HG02642 (cell line): ENCODE data around the gene SMC5.
"Not testable (repeated sequence)": the region's sequence is repeated elsewhere in the genome, so short reads cannot be mapped to it uniquely, and the experiment has no call there.

Experiments used
- ATAC-seq: cut with Tn5 transposase; IDR thresholded peaks from one replicate; pipeline ENCODE4 v1.9.1; 2021; ENCODE audit warnings: mild to moderate bottlenecking; ENCODE audit not compliant: unreplicated experiment, poor library complexity

Gene SMC5

DNA sequence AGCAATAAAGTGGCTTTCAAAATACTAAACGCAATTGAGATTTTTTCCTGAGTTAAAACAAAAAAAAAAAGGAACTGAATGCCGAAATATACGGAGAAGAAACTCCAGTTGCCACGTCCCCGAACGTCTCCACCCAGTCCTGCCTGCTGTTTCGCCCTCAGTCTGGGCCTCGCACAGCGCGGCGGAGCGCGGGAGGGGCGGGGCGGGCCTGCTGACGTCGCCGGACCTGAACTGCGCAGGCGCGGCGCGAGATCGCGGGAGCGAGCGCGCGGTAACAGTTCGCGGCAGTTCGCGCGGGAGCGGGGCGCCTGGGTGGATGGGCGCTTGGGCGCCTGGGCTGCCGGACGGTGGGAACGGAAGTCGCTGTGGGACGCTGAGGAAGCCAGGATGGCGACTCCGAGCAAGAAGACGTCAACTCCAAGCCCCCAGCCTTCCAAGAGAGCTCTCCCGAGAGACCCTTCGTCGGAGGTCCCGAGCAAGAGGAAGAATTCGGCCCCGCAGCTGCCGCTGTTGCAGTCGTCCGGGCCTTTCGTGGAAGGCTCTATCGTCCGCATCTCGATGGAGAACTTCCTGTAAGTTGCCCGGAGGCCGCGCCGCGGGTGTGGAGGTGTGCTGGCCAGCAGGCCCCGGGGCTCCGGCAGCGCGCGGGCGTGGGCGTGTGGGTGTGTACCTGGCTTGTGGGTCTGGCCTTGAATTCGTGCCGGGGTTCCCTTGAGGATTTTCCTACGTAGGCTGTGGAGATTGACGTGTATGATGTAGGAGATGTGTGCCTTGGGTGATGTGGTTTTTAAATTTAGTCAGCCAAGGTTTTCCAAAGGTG is at the start of gene SMC5:
Gene SMC5, plus strand, starts transcription at position 287 of the 820 bp plus-strand sequence. Its CDS starts 101 bp downstream, at position 388.
- peak; percentile 88 for ATAC-seq

DNA sequence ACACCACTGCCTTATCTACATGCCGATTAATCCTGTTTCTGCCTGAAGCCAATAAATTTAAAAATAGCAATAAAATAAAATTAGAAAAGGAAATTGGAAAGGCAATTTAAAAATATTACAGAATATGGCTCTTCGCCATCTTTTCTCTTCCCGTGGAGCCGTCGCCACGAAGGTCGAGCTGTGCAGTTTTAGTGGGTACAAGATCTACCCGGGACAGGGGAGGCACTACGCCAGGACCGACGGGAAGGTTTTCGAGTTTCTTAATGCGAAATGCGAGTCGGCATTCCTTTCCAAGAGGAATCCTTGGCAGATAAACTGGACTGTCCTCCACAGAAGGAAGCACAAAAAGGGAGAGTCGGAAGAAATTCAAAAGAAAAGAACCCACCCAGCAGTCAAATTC is 41.7 kb upstream of the SMC5 start:
- no peak for ATAC-seq

DNA sequence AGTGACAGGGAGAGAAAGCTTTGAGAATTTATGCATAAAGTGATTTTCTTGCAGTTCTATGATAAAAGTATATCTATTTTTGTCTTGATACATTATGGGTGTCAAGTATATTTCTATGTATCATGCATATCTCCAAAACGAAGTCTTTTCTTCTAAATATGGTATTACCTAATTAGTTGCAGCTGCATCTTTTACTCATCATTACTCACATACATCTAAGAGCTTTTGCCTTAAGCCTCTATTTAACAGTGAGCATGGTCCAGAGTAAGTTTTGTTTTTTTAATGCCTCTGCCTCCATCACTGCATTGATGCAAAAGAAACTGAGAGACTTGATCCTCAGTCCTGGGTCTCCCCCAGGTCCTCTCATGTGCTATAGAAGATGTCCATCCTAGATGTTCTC is 40.0 kb upstream of the SMC5 start:
- ATAC-seq: no peak

DNA sequence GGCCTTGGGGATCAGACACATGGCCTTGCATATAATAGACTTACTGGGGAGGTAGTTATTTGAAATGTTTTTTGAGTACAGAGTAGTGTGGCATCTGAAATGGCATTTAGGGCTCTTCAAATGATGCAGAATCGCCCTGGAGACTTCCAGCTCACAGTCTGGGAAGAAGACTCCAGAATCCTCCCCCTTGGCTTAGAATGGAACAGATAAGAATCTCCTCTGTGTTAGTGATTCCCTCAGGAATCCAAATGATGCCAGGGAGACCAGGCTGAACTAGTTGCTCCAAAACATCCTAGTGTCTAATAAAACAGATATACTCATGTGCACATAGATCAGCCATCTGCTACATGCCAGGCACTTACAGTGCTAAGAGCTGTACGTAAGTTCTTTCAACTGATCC is 38.6 kb upstream of the SMC5 start:
- ATAC-seq: no peak

- no peak for ATAC-seq
These were observed 36.4 kb upstream of the SMC5 start for GRCh38 chr9:70222354-70222753.

DNA sequence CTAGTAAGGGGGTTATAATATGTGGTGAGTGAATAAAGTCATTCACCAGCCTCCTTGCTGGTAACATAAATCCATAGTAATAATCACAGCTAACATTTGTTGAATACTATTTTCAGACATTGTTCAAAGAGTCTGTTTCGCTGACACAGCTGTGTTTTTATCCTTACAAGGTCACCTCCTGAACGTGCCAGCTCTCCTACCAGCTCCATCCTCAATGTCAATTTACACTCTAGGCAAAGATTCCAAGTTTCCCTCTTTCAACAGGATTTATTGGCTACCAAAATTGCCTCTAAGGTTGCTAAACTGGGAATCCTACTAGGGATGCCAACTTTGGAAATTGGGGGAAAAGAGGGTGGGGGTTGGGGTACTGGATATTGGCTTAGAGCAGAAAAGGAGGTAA is 30.7 kb upstream of the SMC5 start:
- ATAC-seq: no peak

- ATAC-seq: no peak
These were observed 30.2 kb upstream of the SMC5 start for GRCh38 chr9:70228611-70229010.

- ATAC-seq: no peak
These were observed 29.8 kb upstream of the SMC5 start for GRCh38 chr9:70229026-70229425.

GRCh38 chr9:70229579-70229978 is 29.2 kb upstream of the SMC5 start:
- no peak for ATAC-seq

DNA sequence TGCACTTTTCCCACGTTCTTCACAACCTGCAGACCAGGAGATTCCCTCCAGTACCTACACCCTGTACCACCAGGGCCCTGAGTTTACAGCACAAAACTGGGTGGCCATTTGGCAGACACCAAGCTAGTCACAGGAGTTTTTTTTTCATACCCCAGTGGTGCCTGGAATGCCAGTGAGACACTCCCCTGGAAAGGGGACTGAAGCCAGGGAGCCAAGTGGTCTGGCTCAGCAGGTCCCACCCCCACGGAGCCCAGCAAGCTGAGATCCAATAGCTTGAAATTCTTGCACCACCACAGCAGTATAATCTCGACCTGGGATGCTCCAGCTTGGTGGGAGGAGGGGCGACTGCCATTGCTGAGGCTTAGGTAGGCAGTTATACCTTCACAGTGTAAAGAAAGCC is 26.3 kb upstream of the SMC5 start:
- ATAC-seq: no peak

GRCh38 chr9:70234208-70234607 is 24.6 kb upstream of the SMC5 start:
- ATAC-seq: not testable (repeated sequence)

- ATAC-seq: not testable (repeated sequence)
These were observed 12.8 kb upstream of the SMC5 start for GRCh38 chr9:70245952-70246351.

DNA sequence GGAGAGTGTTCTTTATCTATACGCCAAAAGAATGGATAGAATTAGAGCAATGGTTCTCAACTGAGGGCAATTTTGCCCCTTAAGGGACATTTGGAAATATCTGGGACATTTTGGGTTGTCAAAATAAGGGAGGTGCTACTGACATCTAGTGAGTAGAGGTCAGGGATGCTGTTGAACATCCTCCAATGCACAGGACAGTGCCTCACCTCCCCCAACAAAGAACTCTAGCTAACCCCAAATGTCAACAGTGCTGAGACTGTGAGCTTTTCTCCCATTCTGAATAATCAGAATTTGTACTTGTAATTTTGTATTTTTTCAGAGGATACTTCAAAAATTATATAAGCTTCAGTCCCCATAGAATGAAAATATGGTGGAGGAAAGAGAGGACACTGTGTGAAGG is 8.6 kb upstream of the SMC5 start:
- ATAC-seq: no peak

- ATAC-seq: no peak
These were observed 3.3 kb upstream of the SMC5 start for GRCh38 chr9:70255486-70255885.

- ATAC-seq: no peak
These were observed 2.6 kb upstream of the SMC5 start for GRCh38 chr9:70256123-70256551.

DNA sequence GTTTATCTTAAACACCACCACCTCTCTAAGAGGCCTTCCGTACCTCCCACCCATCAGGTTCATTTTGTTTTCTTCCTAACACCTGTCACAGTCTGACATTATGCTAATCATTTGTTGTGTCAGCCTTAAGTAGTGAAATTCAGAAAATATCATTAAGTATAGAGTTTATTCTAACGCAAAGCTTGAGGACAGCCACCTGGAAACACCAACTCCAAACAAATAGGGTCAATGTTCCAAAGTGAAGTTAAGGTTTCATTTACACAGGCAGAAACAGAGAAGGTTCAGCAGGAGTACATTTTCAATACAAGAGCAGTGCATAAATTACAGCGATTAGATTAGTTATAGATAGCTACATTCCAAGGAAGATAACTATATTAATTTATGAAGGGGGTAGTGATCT is 1.3 kb upstream of the SMC5 start:
- ATAC-seq: no peak

- peak; percentile 58 for ATAC-seq
These were observed 637 bp upstream of the SMC5 start for GRCh38 chr9:70257991-70258691.

DNA sequence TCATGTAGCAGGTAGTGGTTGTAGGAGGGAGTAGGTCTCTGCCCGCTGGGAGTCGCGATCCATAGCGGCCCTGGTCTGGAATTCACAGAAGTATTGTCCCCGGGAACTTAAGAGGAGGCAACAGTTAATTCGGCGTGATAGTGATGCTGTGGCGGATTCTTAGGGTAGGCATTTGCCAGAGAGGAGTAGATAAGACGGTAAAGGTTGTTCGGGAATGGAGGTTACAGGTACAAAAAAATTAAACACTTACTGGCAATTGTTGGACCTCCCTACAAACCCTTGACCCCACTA is 679 bp downstream of the SMC5 start:
- ATAC-seq: no peak

DNA sequence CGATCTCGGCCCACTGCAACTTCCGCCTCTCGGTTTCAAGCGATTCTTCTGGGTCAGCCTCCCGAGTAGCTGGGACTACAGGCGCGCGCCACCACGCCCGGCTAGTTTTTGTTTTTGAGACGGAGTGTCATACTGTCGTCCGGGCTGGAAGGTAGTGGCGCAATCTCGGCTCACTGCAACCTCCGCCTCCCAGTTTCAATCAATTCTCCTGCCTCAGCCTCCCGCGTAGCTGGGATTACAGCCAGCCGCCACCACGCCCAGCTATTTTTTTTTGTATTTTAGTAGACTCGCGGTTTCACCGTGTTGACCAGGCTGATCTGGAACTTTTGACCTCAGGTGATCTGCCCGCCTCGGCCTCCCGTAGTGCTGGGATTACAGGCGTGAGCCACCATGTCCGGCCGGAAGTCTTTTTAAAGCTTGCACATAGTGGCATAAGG is 1.2 kb downstream of the SMC5 start:
- no peak for ATAC-seq

GRCh38 chr9:70260606-70261005 is 1.8 kb downstream of the SMC5 start:
- ATAC-seq: no peak

DNA sequence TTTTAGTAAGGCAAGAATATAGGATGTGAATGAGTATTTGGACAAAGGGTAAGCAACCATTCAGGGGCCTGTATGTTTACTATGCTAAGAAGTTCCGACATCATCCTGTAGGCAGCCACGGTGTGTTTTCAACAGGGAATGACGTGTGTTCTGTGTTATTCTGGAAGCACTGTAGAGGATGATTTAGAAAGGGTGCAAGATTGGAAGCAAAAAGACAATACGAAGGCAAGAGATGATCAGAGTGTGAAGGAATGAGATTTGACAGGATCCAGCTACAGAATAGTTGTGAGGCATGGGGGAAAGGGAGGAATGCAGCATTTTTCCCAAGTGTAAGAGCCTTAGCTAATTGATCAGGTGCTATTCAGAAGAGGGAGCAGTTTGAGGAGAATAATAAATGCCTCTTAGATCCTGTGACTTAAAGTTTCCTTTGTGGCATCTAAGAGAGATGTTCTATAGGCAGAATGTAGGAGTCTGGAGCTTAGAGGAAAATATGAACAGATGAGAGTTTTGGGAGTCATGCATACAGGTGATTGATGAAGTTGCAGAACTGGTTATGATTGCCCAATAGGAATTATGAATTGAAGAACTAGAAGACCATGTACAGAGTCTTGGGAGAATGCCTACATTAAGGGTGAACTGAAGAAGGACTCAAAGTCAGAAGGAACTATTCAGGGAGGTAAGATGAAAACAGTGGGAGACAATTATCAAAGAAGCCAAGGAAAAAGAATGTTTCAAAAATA is 2.5 kb downstream of the SMC5 start:
- no peak for ATAC-seq
